Mesenchymal stem cell (in vitro differentiated cells and primary cell): ENCODE measurements around the gene MCM10.

Source experiments
- DNase-seq: peaks from one replicate; pipeline ENCODE4 v3.0.0-alpha.2; 2013
- H2AFZ ChIP-seq: one replicate; pipeline ENCODE4 v1.6.1; 2013; ENCODE audit warnings: low read depth, mild to moderate bottlenecking, control low read depth, inconsistent platforms, low read length, moderate library complexity
- H2AK5ac ChIP-seq: 2 replicates; pipeline ENCODE4 v1.6.1; 2013; ENCODE audit warnings: low read length, moderate library complexity, mild to moderate bottlenecking, inconsistent platforms; ENCODE audit not compliant: severe bottlenecking
- H2BK120ac ChIP-seq: one replicate; pipeline ENCODE4 v1.6.1; 2013; ENCODE audit warnings: low read depth, mild to moderate bottlenecking, inconsistent platforms, low read length, moderate library complexity
- H2BK12ac ChIP-seq, 2 experiments: one replicate each; pipeline ENCODE4 v1.6.1; 2013; ENCODE audit warnings: inconsistent platforms in 2 of 2, low read length in 2 of 2, mild to moderate bottlenecking in 2 of 2, moderate library complexity in 2 of 2, control low read depth in 1 of 2
- H2BK15ac ChIP-seq: one replicate; pipeline ENCODE4 v1.6.1; 2013; ENCODE audit warnings: mild to moderate bottlenecking, low read depth, inconsistent platforms; ENCODE audit not compliant: poor library complexity, severe bottlenecking
- H2BK5ac ChIP-seq: 2 replicates; pipeline ENCODE4 v1.6.1; 2013; ENCODE audit warnings: low read depth, mild to moderate bottlenecking, low read length, control low read depth, inconsistent platforms; ENCODE audit not compliant: poor library complexity, severe bottlenecking
- H3K14ac ChIP-seq, 2 experiments: one replicate each; pipeline ENCODE4 v1.6.1; 2013; ENCODE audit warnings: inconsistent platforms in 2 of 2, low read length in 2 of 2, control low read depth in 1 of 2, mild to moderate bottlenecking in 1 of 2, moderate library complexity in 1 of 2
- H3K18ac ChIP-seq, 2 experiments: one replicate each; pipeline ENCODE4 v1.6.1; 2013; ENCODE audit warnings: inconsistent platforms in 2 of 2, low read length in 2 of 2, control low read depth in 1 of 2, low read depth in 1 of 2, mild to moderate bottlenecking in 1 of 2
- H3K23ac ChIP-seq, 2 experiments: one replicate each; pipeline ENCODE4 v1.6.1; 2013; ENCODE audit warnings: inconsistent platforms in 2 of 2, low read length in 2 of 2, mild to moderate bottlenecking in 2 of 2, moderate library complexity in 2 of 2, control low read depth in 1 of 2
- H3K27ac ChIP-seq: 2 replicates; pipeline ENCODE4 v1.5.1; 2013; ENCODE audit warnings: mild to moderate bottlenecking, moderate library complexity, low read length, control low read depth, inconsistent platforms; ENCODE audit not compliant: poor library complexity, severe bottlenecking
- H3K27me3 ChIP-seq, 2 experiments: 2 replicates each; pipeline versions ENCODE4 v1.6.1 to v1.7.0; 2013; ENCODE audit warnings: low read length in 2 of 2, mild to moderate bottlenecking in 2 of 2, moderate library complexity in 2 of 2, control low read depth in 1 of 2, inconsistent platforms in 1 of 2; ENCODE audit not compliant: control insufficient read depth in 1 of 2, insufficient read depth in 1 of 2
- H3K36me3 ChIP-seq, 2 experiments: 2 replicates each; pipeline versions ENCODE4 v1.6.1 to v1.7.0; 2013; ENCODE audit warnings: low read length in 2 of 2, control low read depth in 1 of 2, inconsistent platforms in 1 of 2, low read depth in 1 of 2, mild to moderate bottlenecking in 1 of 2; ENCODE audit not compliant: insufficient read depth in 2 of 2, control insufficient read depth in 1 of 2
- H3K4ac ChIP-seq, 2 experiments: one replicate each; pipeline ENCODE4 v1.6.1; 2013; ENCODE audit warnings: inconsistent platforms in 2 of 2, low read length in 2 of 2, mild to moderate bottlenecking in 2 of 2, moderate library complexity in 2 of 2, control low read depth in 1 of 2, low read depth in 1 of 2
- H3K4me1 ChIP-seq: 2 replicates; pipeline ENCODE4 v1.6.1; 2013; ENCODE audit warnings: low read depth, low read length, control low read depth; ENCODE audit not compliant: control insufficient read depth, insufficient read depth
- H3K4me2 ChIP-seq: 2 replicates; pipeline ENCODE4 v1.6.1; 2013; ENCODE audit warnings: low read length, mild to moderate bottlenecking, inconsistent platforms; ENCODE audit not compliant: poor library complexity, severe bottlenecking
- H3K4me3 ChIP-seq, 2 experiments: 2 replicates each; pipeline versions ENCODE4 v1.5.1 to v1.7.0; 2013; ENCODE audit warnings: low read length in 2 of 2, mild to moderate bottlenecking in 2 of 2, control low read depth in 1 of 2, low read depth in 1 of 2; ENCODE audit not compliant: insufficient read depth in 1 of 2
- H3K79me1 ChIP-seq: replicated peaks from 2 replicates; pipeline ENCODE4 v1.6.1; 2013; ENCODE audit warnings: mild to moderate bottlenecking, control low read depth, low read length, inconsistent platforms; ENCODE audit not compliant: poor library complexity, severe bottlenecking
- H3K9ac ChIP-seq: 2 replicates; pipeline ENCODE4 v1.7.0; 2013; ENCODE audit warnings: mild to moderate bottlenecking, low read length, moderate library complexity
- H3K9me3 ChIP-seq: 2 replicates; pipeline ENCODE4 v1.7.0; 2013; ENCODE audit warnings: mild to moderate bottlenecking, low read length; ENCODE audit not compliant: control insufficient read depth
- H4K8ac ChIP-seq: one replicate; pipeline ENCODE4 v1.6.1; 2013; ENCODE audit warnings: inconsistent platforms, mild to moderate bottlenecking, low read length, moderate library complexity
- H4K91ac ChIP-seq: one replicate; pipeline ENCODE4 v1.6.1; 2013; ENCODE audit warnings: mild to moderate bottlenecking, low read length, inconsistent platforms
- WGBS: methylation state at CpG from one replicate; pipeline ENCODE4 v1.1.7; 2013; ENCODE audit warnings: mixed read lengths; 5-methylcytosine and 5-hydroxymethylcytosine counted together

MCM10 gene

DNA sequence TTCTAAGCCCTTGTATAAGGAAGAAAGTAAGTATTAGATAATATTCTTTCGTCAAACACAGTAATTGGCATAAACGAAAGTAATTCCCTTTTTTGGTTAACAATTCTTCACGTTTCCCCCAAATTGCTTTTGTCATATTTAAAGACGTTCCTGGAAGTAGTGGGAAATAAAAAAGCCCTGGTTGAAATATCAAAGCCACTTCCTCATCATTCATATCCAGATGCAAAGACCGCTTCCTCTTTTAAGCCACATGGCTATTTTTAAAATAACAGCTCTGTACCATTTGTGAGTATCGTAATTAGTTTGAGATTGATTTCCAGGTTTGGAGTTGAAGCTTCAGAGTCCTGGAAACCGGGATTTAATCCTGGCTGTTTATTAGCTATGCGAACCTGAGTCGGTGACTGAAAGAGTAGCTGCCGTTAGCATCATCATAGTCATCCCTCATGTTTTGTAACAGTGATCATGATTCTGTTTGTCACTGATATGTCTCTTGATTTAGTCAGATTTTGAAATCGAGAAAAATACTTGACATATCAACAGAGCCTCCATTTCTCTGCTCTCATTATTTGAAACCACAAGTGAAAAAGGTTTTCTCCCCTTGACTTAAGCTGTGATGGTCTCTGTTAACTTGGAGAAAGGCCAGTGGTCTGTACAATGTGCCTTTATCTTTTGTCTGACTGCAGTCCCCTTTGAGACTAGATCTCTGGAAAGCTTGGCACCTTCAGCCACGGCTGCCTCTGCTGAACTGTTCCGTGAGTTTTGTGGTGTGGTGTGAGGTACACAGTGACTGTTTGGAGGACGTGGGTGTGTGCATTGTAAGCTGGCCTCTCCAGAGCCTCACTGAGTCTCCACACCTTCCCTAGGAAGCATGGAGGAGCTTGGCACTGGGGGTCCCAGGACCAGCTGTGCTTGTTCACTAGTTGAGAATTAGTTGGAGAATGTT lies 43.2 kb upstream of the MCM10 start:
- 88% methylated on average over 11 of the region's 14 CpGs for WGBS
- Histone ChIP-seq H3K4ac (no peak overlapping the region), H2BK5ac (no peak overlapping the region), H3K4me3 (no peak overlapping the region), H3K23ac (no peak overlapping the region), H3K4me2 (no peak overlapping the region), H2BK120ac (no peak overlapping the region), H3K18ac (no peak overlapping the region), H2AK5ac (no peak overlapping the region), H3K27me3 (no peaks in the 10 kb centered on the region), H4K8ac (no peak overlapping the region), H3K9ac (no peak overlapping the region), H2BK15ac (no peak overlapping the region), H2BK12ac (no peak overlapping the region), H3K79me1 (peaks cover 23% of the 10 kb centered on the region), H3K27ac (no peak overlapping the region), H3K9me3 (no peaks in the 10 kb centered on the region), H3K14ac (no peak overlapping the region), H3K36me3 (peaks cover 28 to 80% of the 10 kb centered on the region in 2 experiments), H4K91ac (no peak overlapping the region), H3K4me1 (no peaks in the 10 kb centered on the region), H2AFZ (no peak overlapping the region)
- DNase-seq, result no peak

GRCh38 chr10:13118784-13119410 lies 42.5 kb upstream of the MCM10 start:
- WGBS, result 95% methylated on average over 1 of the region's 3 CpGs
- Histone ChIP-seq H4K91ac (no peak overlapping the region), H2BK12ac (no peak overlapping the region), H3K79me1 (peaks cover 21% of the 10 kb centered on the region), H3K18ac (no peak overlapping the region), H3K9me3 (no peaks in the 10 kb centered on the region), H2BK5ac (no peak overlapping the region), H3K4me2 (no peak overlapping the region), H3K4me3 (no peak overlapping the region), H3K27me3 (no peaks in the 10 kb centered on the region), H2AK5ac (no peak overlapping the region), H3K23ac (no peak overlapping the region), H3K27ac (no peak overlapping the region), H3K36me3 (peaks cover 20 to 80% of the 10 kb centered on the region in 2 experiments), H3K14ac (no peak overlapping the region), H2BK15ac (no peak overlapping the region), H3K9ac (no peak overlapping the region), H3K4ac (no peak overlapping the region), H2AFZ (no peak overlapping the region), H3K4me1 (no peaks in the 10 kb centered on the region), H4K8ac (no peak overlapping the region), H2BK120ac (no peak overlapping the region)
- DNase-seq, result no peak

DNA sequence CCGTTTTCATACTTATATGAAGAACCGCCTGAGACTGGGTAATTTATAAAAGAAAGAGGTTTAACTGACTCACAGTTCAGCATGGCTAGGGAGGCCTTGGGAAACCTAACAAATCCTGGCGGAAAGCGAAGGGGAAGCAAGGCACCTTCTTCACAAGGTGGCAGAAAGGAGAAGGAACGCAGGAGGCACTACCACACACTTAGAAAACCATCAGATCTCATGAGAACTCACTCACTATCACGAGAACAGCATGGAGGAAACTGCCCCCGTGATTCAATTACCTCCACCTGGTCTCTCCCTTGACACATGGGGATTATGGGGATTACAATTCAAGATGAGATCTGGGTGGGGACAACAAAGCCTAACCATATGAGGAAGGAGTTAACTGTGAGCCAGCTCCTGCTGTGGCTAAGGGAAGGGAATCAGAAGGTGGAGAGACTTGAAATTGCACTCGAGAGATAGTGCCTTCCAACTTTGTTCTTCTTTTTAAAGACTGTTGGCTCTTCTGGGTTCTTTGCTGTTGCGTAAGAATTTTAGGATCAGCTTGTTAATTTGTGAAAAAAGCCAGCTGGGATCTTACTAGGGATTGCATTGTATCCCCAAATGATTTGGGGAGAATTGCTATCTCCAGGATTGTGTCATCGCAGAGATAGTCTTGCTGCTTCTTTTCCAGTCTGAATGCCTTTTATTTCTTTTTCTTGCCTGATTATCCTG lies 40.4 kb upstream of the MCM10 start:
- peaks cover 19 to 89% of the 10 kb centered on the region in 2 experiments for H3K36me3 ChIP-seq
- H3K27me3 ChIP-seq, result no peaks in the 10 kb centered on the region
- H3K18ac ChIP-seq, result no peak overlapping the region
- H4K8ac ChIP-seq, result no peak overlapping the region
- no peak overlapping the region for H3K4me2 ChIP-seq
- no peak overlapping the region for H3K4ac ChIP-seq
- H3K4me3 ChIP-seq, result no peak overlapping the region
- 96% methylated on average over 6 of the region's 10 CpGs for WGBS
- no peaks in the 10 kb centered on the region for H3K9me3 ChIP-seq
- DNase-seq, result no peak
- no peak overlapping the region for H2BK15ac ChIP-seq
- no peak overlapping the region for H2BK120ac ChIP-seq
- H2AK5ac ChIP-seq, result no peak overlapping the region
- no peak overlapping the region for H2BK12ac ChIP-seq
- no peak overlapping the region for H3K14ac ChIP-seq
- H3K4me1 ChIP-seq, result no peaks in the 10 kb centered on the region
- H3K79me1 ChIP-seq, result peaks cover 22% of the 10 kb centered on the region
- H2BK5ac ChIP-seq, result no peak overlapping the region
- H4K91ac ChIP-seq, result no peak overlapping the region
- no peak overlapping the region for H3K27ac ChIP-seq
- H3K23ac ChIP-seq, result no peak overlapping the region
- no peak overlapping the region for H2AFZ ChIP-seq
- peak overlapping the region; percentile 27 for H3K9ac ChIP-seq

GRCh38 chr10:13121500-13121854 lies 39.9 kb upstream of the MCM10 start:
- H2BK120ac ChIP-seq, result no peak overlapping the region
- H3K27me3 ChIP-seq, result no peaks in the 10 kb centered on the region
- H3K4ac ChIP-seq, result no peak overlapping the region
- no peak overlapping the region for H2BK5ac ChIP-seq
- H3K23ac ChIP-seq, result no peak overlapping the region
- H2BK12ac ChIP-seq, result no peak overlapping the region
- no peaks in the 10 kb centered on the region for H3K4me1 ChIP-seq
- peak overlapping the region; percentile 27 for H3K9ac ChIP-seq
- H2AFZ ChIP-seq, result no peak overlapping the region
- no peak overlapping the region for H3K18ac ChIP-seq
- DNase-seq, result no peak
- no peak overlapping the region for H4K91ac ChIP-seq
- no peak overlapping the region for H2BK15ac ChIP-seq
- WGBS, result no CpG with 5 or more reads among the region's 1 CpG
- no peak overlapping the region for H3K4me3 ChIP-seq
- H2AK5ac ChIP-seq, result no peak overlapping the region
- H4K8ac ChIP-seq, result no peak overlapping the region
- H3K27ac ChIP-seq, result no peak overlapping the region
- no peak overlapping the region for H3K14ac ChIP-seq
- peaks cover 21 to 87% of the 10 kb centered on the region in 2 experiments for H3K36me3 ChIP-seq
- peaks cover 23% of the 10 kb centered on the region for H3K79me1 ChIP-seq
- H3K9me3 ChIP-seq, result no peaks in the 10 kb centered on the region
- H3K4me2 ChIP-seq, result no peak overlapping the region
